Activated CD4-positive, alpha-beta memory T cell treated with anti-CD3 and anti-CD28 coated beads for 36 hours (primary cell): ENCODE results near the gene RHBDD3. TPM values are rescaled to one million over a fixed set of nuclear protein-coding genes. Genes with fewer than 3 reads are reported as not detected.

Source experiments
- CTCF ChIA-PET: fragments of 350-600 bp; sonication (Branson Sonifier 250); formaldehyde crosslinking; loops from one replicate; lab custom pipeline; 2021; ENCODE audit warnings: antibody characterized with exemption, inconsistent platforms; lab: Charles Lee
- POLR2A ChIA-PET: fragments of 350-600 bp; sonication (Branson Sonifier 250); formaldehyde crosslinking; loops from one replicate; lab custom pipeline; 2021; ENCODE audit warnings: antibody characterized with exemption; lab: Charles Lee
- DNase-seq: peaks from one replicate; pipeline ENCODE4 v3.0.0-alpha.2; 2020
- H3K27ac Mint-ChIP-seq: one replicate; pipeline ENCODE4 v1.8.0; 2021; ENCODE audit warnings: mixed read lengths
- H3K27me3 Mint-ChIP-seq: one replicate; pipeline ENCODE4 v1.8.0; 2021; ENCODE audit warnings: mixed read lengths
- H3K36me3 Mint-ChIP-seq: one replicate; pipeline ENCODE4 v1.8.0; 2021; ENCODE audit warnings: mixed read lengths
- H3K4me1 Mint-ChIP-seq: one replicate; pipeline ENCODE4 v1.8.0; 2021; ENCODE audit warnings: low read depth, mixed read lengths
- H3K4me3 Mint-ChIP-seq: one replicate; pipeline ENCODE4 v1.8.0; 2021; ENCODE audit warnings: mild to moderate bottlenecking, mixed read lengths
- H3K9me3 Mint-ChIP-seq: one replicate; pipeline ENCODE4 v1.8.0; 2021; ENCODE audit warnings: mixed read lengths
- intact Hi-C: fragments of 100-400 bp; cut with micrococcal nuclease; formaldehyde crosslinking; loops from one replicate; pipeline ENCODE4 v1.15.1; 2023
- total RNA-seq, 2 experiments: library from RNA; stranded (reverse); gene quantifications; one replicate each; pipeline ENCODE4 v1.2.3, GENCODE V29; 2021

The RHBDD3 gene
- 10 to 100 TPM; 20.2 to 21.1 TPM for total RNA-seq

- H3K27me3 Mint-ChIP-seq, result no peaks in the 10 kb centered on the region
- peak; percentile 97 for DNase-seq
- ChIA-PET CTCF (interaction anchor here (0.8 to 1.9 kb wide), 2 partner anchors 22 to 383 kb away, joined by 3 to 7 read pairs; no protein-coding TSS in a partner anchor), POLR2A (interaction anchor here (0.7 to 1.5 kb wide), 3 partner anchors 35 to 468 kb away, joined by 3 to 4 read pairs (median 4); partner anchors contain the start of gene XBP1)
- peak within 1 kb of the TSS; percentile 90 for H3K4me3 Mint-ChIP-seq
- H3K36me3 Mint-ChIP-seq, result peaks cover 51% of the 10 kb centered on the region
- intact Hi-C loops, result loop anchor here (1.0 to 5.0 kb wide), 3 partner anchors 39 to 526 kb away; partner anchors contain the start of genes AP1B1, GAS2L1 and HSCB
- peak within 1 kb of the TSS; percentile 99 for H3K27ac Mint-ChIP-seq
- no peaks in the 10 kb centered on the region for H3K9me3 Mint-ChIP-seq
- peaks cover 47% of the 10 kb centered on the region for H3K4me1 Mint-ChIP-seq
Observed at GRCh38 chr22:29267858-29268510, at the start of gene RHBDD3, which contains the start of gene EWSR1. RHBDD3 (minus strand) TSS chr22:29267981; CDS start chr22:29265626, 2,355 bp downstream. EWSR1 (plus strand) TSS chr22:29268268; CDS start chr22:29268337, 69 bp downstream.

DNA sequence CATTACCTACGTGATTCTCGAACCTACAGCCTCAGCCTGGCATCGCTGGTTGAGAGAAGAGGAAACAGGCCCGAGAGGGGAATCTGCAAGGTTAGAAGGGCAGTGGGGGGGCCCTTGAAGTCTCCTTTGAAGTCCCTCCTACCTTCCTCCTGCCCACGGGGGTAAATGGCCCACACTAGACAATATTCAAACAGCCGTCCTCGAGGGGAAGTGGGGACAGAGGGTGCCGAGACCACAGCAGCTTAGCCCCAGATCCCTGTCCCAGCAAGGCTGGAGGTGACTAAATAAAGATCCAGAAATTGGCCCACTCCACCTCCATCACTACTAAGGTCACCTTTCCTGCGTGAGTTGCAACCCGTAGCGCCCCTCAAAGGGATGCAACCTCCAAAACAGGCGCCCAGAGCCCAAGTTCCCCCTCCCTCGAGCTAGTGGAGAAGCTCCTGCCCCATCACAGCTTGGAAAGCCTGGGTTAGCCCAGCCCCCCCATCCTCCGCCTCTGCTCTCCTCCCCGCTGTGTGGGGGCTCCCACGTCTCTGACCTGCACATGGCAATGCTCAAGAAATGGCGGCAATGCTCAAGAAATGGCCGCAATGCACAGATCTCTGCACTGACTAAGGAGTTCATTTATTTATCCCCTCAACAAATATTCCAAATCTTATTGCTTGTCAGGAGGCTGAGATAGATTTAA, 48.5 kb upstream of the RHBDD3 start:
- Mint-ChIP-seq H3K4me1 (peaks cover 21% of the 10 kb centered on the region), H3K9me3 (no peaks in the 10 kb centered on the region), H3K36me3 (no peaks in the 10 kb centered on the region), H3K27ac (no peak overlapping the region), H3K4me3 (no peak overlapping the region), H3K27me3 (peaks cover 37% of the 10 kb centered on the region)
- no peak for DNase-seq
- ChIA-PET POLR2A (interaction anchor here (0.7 kb wide), 1 partner anchor 23 kb away, joined by 4 read pairs; no protein-coding TSS in a partner anchor), CTCF (no interaction called here)
- intact Hi-C loops, result no loop called here

GRCh38 chr22:29315286-29316140, 47.7 kb upstream of the RHBDD3 start, which contains the start of gene RASL10A:
RASL10A (minus strand) TSS chr22:29315697; CDS start chr22:29315246, 451 bp downstream.
- intact Hi-C loops, result no loop called here
- H3K27ac Mint-ChIP-seq, result no peak within 1 kb of the TSS

GRCh38 chr22:29314537-29315285, 46.9 kb upstream of the RHBDD3 start:
- H3K4me1 Mint-ChIP-seq, result peaks cover 26% of the 10 kb centered on the region
- intact Hi-C loops, result no loop called here
- H3K36me3 Mint-ChIP-seq, result no peaks in the 10 kb centered on the region
- no peaks in the 10 kb centered on the region for H3K9me3 Mint-ChIP-seq
- DNase-seq, result no peak
- H3K27me3 Mint-ChIP-seq, result peaks cover 39% of the 10 kb centered on the region
- POLR2A ChIA-PET, result interaction anchor here (1.4 kb wide), 1 partner anchor 45 kb away, joined by 3 read pairs; no protein-coding TSS in a partner anchor
- no peak overlapping the region for H3K27ac Mint-ChIP-seq
- H3K4me3 Mint-ChIP-seq, result peak overlapping the region; percentile 1
- CTCF ChIA-PET, result no interaction called here

More at GRCh38 chr22:29315286-29316140, 47.7 kb upstream of the RHBDD3 start, which contains the start of gene RASL10A:
- POLR2A ChIA-PET, result no interaction called here
- Mint-ChIP-seq H3K9me3 (no peaks in the 10 kb centered on the region), H3K4me1 (peaks cover 26% of the 10 kb centered on the region), H3K4me3 (peak within 1 kb of the TSS; percentile 1), H3K36me3 (no peaks in the 10 kb centered on the region), H3K27me3 (peaks cover 39% of the 10 kb centered on the region)
- CTCF ChIA-PET, result interaction anchor here (0.6 kb wide), 1 partner anchor 11 kb away, joined by 3 read pairs; no protein-coding TSS in a partner anchor
- DNase-seq, result no peak

DNA sequence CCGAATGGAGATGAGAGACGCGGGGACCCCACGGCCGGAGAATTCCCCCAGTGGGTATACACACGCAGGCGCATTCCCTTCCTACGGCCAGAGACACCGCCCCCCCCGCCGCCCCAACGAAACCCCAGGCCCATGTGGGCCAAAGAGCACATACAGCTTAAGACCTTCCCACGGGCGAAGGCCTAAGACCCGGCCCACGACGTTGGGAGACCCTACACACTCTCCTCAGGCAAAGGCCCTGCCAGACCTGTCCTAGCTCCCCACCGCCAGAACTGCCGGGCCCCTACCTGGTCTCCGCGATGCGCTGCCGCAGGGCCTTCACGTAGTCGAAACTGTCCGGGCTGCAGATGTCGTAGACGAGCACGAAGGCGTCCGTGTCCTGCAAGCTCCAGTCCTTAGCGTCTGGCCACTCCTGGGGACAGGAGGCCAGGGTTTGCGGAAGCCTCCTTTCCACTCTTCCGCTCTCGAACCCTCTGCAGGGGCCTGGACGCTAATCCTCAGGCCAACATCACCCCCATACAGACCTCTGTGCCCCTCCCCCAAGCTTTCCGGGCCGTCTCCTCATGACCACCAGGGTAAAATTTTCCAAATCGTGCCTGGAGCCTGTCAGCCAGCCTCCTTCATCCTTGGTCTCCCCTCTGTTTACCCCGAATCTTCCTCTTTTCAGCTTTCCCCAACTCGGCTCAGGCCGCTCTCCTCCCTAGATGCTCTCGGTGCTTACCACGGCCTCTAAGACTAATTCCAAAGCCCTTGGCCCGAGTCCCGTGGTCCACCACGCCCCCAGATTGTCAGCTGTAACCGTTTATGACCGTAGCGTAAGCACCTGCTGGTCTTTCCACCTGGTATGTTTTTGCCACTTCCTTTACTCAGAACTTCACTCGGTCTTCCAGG, 46.0 kb upstream of the RHBDD3 start:
- POLR2A ChIA-PET, result interaction anchor here (1.4 kb wide), 1 partner anchor 44 kb away, joined by 3 read pairs; no protein-coding TSS in a partner anchor
- peaks cover 30% of the 10 kb centered on the region for H3K4me1 Mint-ChIP-seq
- no peak for DNase-seq
- H3K9me3 Mint-ChIP-seq, result no peaks in the 10 kb centered on the region
- H3K36me3 Mint-ChIP-seq, result no peaks in the 10 kb centered on the region
- CTCF ChIA-PET, result interaction anchor here (0.7 to 1.9 kb wide), 5 partner anchors 9 to 108 kb away, joined by 3 to 9 read pairs (median 3); partner anchors contain the start of gene EMID1
- H3K27ac Mint-ChIP-seq, result no peak overlapping the region
- no peak overlapping the region for H3K4me3 Mint-ChIP-seq
- H3K27me3 Mint-ChIP-seq, result peaks cover 39% of the 10 kb centered on the region
- intact Hi-C loops, result no loop called here

DNA sequence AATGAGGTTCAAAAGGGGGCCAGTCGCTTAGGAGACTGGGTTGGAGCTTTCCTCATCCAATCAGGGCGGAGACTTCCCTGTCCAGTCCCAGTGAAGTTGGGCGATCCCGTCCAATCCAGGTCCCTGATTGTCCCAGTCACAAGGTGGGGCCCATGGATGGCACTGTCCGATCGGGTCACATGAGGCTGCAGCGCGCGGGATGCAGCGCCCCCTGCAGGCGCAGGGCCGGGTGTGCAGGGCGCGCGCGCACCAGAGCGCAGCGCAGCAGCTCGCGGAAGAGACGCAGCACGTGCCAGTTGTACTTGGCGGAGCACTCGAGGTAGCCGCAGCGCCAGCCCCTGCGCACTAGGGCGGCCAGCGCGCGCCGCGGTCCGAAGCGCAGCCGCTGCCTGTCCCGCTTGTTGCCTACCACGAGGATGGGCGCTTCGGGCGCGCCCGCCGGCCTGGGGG, 45.4 kb upstream of the RHBDD3 start:
- Mint-ChIP-seq H3K36me3 (no peaks in the 10 kb centered on the region), H3K4me1 (peaks cover 34% of the 10 kb centered on the region), H3K27me3 (peaks cover 39% of the 10 kb centered on the region), H3K9me3 (no peaks in the 10 kb centered on the region), H3K27ac (no peak overlapping the region), H3K4me3 (no peak overlapping the region)
- CTCF ChIA-PET, result interaction anchor here (0.7 to 1.9 kb wide), 6 partner anchors 9 to 107 kb away, joined by 3 to 9 read pairs (median 3); partner anchors contain the start of gene EMID1
- POLR2A ChIA-PET, result interaction anchor here (1.4 kb wide), 1 partner anchor 43 kb away, joined by 3 read pairs; no protein-coding TSS in a partner anchor
- intact Hi-C loops, result no loop called here
- peak; percentile 52 for DNase-seq

- Mint-ChIP-seq H3K9me3 (no peaks in the 10 kb centered on the region), H3K4me3 (no peak overlapping the region), H3K4me1 (peaks cover 34% of the 10 kb centered on the region), H3K27ac (no peak overlapping the region), H3K27me3 (peaks cover 39% of the 10 kb centered on the region), H3K36me3 (no peaks in the 10 kb centered on the region)
- ChIA-PET POLR2A (no interaction called here), CTCF (interaction anchor here (0.6 to 1.9 kb wide), 6 partner anchors 9 to 641 kb away, joined by 3 to 9 read pairs (median 3); partner anchors contain the start of gene EMID1)
- peak; percentile 9 for DNase-seq
- intact Hi-C loops, result no loop called here
Observed at GRCh38 chr22:29312218-29313125, 44.7 kb upstream of the RHBDD3 start.

DNA sequence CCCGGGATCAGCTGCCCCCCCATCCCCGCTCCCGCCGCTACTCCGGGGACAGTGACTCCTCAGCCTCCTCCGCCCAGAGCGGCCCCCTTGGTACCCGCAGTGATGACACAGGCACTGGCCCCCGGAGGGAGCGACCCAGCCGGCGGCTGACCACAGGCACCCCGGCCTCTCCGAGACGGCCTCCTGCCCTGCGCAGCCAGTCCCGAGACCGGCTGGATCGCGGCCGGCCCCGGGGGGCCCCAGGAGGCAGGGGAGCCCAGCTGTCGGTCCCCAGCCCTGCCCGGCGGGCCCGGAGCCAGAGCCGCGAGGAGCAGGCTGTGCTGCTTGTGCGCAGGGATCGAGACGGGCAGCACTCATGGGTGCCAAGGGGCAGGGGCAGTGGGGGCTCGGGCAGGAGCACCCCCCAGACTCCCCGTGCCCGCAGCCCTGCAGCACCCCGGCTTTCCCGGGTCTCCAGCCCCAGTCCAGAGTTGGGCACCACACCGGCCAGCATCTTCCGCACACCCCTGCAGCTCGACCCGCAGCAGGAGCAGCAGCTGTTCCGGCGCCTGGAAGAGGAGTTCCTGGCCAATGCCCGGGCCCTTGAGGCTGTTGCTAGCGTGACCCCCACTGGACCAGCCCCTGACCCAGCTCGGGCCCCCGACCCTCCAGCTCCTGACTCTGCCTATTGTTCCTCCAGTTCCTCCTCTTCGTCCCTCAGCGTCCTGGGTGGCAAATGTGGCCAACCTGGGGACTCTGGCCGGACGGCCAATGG, 43.9 kb upstream of the RHBDD3 start:
- Mint-ChIP-seq H3K27ac (no peak overlapping the region), H3K4me1 (peaks cover 37% of the 10 kb centered on the region), H3K36me3 (no peaks in the 10 kb centered on the region), H3K9me3 (no peaks in the 10 kb centered on the region), H3K4me3 (no peak overlapping the region), H3K27me3 (peaks cover 37% of the 10 kb centered on the region)
- no peak for DNase-seq
- CTCF ChIA-PET, result interaction anchor here (0.6 kb wide), 1 partner anchor 14 kb away, joined by 3 read pairs; no protein-coding TSS in a partner anchor
- POLR2A ChIA-PET, result no interaction called here
- intact Hi-C loops, result no loop called here

GRCh38 chr22:29310863-29311339, 43.1 kb upstream of the RHBDD3 start:
- H3K9me3 Mint-ChIP-seq, result no peaks in the 10 kb centered on the region
- H3K27ac Mint-ChIP-seq, result no peak overlapping the region
- H3K4me3 Mint-ChIP-seq, result no peak overlapping the region
- ChIA-PET POLR2A (no interaction called here), CTCF (interaction anchor here (0.6 kb wide), 1 partner anchor 13 kb away, joined by 3 read pairs; no protein-coding TSS in a partner anchor)
- peaks cover 31% of the 10 kb centered on the region for H3K27me3 Mint-ChIP-seq
- peak; percentile 87 for DNase-seq
- no peaks in the 10 kb centered on the region for H3K36me3 Mint-ChIP-seq
- intact Hi-C loops, result no loop called here
- peaks cover 38% of the 10 kb centered on the region for H3K4me1 Mint-ChIP-seq
